NCI-H1417 treated with DMSO at 0.1 percent for 48 hours (cell line): ENCODE results near the gene PRKCZ.
"Not testable (repeated sequence)": the region's sequence is repeated elsewhere in the genome, so short reads cannot be mapped to it uniquely, and the experiment has no call there.

Source experiments
- DNase-seq: peaks from one replicate; lab custom pipeline; 2025; lab: John Stamatoyannopoulos, UW

PRKCZ gene

DNA sequence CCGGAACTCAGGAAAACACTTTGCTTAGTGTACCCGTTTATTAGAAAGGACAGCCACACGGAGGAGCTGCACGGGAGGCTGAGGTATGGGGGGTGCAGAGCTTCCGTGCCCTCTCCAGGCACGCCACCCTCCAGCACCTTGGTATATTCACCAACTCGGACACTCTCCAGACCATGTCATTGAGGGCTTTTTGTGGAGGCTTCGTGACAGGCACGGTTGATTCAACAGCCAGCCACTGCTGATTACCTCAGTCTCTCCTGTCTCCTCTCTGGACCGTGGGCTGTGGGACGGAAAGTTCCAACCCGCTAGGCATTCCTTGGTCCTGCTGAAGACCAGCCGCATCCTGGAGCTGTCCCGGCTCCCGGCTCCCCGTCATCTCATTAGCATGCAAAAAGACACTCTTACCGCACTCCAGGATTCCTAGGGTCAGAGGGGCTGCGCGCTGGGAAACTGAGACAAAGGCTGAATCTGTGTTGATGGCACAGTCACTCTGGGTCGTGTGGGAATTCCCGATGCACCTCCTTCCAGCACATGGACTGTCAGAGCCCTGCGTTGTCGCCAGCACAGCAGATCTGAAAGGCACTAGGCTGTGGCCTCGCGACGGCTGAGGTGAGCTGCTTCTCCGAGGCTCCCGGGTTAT, 65.6 kb downstream of the PRKCZ start:
- DNase-seq, result no peak

GRCh38 chr1:2119886-2120285, 69.7 kb downstream of the PRKCZ start:
- no peak for DNase-seq

- DNase-seq, result no peak
Observed at GRCh38 chr1:2121101-2121691, 71.0 kb downstream of the PRKCZ start.

- not testable (repeated sequence) for DNase-seq
Observed at GRCh38 chr1:2121794-2122193, 71.6 kb downstream of the PRKCZ start.

- no peak for DNase-seq
Observed at GRCh38 chr1:2124446-2125198, 74.4 kb downstream of the PRKCZ start.

GRCh38 chr1:2125350-2126211, 75.4 kb downstream of the PRKCZ start:
- DNase-seq, result no peak

DNA sequence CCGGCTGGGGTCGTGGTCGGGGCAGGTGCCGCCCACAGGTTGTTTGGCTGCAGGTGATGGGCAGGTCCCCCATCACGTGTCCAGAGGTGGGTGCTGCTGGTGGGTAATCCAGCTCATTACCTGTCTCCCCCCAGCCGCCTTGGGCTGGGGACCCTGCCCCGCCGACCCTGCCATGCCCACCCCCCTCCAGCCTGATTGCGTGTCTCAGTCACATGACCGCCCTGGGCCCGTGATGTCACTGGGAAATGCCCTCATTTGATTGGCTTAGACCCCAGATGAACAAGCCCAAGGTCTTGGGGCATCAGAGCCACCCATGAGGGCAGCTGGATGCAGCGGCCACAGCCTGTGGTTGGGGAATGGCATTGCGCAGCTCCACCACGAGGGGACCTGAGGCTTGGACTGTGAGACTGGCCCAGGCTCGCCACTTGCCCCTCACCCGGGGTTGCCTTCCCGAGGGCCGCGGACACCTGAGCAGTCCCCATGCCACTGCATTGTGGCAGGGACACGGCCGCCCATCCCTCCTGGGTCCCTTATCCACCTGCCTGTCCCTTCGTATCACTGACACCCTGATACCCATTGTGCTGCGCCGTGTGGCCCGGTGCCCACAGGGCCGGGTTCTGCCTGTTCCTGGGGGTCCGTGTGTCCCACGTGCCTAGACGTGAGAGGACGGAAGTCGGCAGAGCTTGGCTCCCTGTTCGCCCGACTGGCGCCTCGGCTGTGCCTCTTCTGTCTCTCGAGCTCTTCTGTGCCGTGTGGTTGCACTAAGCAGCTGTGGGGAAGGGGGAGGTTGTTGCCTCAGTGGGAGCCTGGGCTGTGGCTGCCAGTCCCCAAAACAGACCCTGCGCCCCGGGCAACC, 76.3 kb downstream of the PRKCZ start:
- DNase-seq, result no peak

- DNase-seq, result no peak
Observed at GRCh38 chr1:2127187-2128145, 77.3 kb downstream of the PRKCZ start.

DNA sequence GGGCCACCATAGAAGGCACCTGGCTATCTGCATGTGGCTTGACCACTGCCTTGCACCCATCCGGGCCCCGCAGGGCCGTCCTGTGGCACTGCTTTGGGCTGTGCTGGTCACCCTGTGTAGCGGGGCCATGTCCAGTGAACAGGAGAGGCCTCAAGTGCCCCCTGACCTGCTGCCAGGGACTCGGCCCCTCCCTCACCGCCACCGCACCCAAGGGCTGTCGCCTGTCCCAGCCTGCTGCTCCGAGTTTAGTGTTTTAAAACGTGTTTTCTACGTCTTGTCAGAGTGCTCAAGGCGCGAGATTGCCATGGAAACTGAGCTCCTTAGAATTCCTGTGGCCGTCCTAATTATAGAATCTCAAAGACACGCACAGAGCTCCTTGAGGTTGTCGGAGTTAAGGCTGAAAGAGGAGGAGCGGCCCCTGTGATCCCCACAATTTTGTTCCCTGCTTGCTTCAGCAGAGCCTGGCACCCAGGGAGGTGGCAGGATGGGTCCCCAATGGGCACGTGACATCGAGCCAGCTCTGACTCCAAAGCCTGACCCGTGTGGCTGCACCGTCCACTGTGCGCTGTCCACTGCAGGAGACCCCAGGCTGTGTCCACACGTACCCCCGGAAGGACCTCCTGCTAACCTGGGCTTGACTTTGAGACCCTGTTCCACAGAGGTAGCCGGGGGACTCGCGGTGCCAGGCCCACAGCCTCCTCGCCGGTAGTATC, 78.1 kb downstream of the PRKCZ start:
- no peak for DNase-seq

- DNase-seq, result no peak
Observed at GRCh38 chr1:2129256-2129943, 79.2 kb downstream of the PRKCZ start.

DNA sequence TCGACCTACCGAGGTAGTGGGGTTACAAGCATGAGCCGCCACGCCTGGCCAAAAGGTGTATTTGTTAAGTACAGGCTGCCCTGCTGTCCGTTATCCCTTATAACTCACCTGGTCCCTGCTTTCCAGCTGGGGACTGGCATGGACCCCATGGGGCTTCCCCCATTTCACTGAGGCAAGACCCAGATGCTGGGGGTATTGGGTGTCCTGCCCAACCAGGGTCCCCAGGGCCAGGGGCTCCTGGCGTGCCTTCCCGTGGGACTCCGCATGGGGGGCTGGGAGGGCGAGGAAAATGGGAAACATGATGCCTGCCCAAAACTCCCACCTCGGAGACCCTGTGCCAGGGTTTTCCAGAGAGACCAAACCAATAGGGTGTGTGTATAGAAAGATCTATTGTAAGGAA, 79.9 kb downstream of the PRKCZ start:
- no peak for DNase-seq

- DNase-seq, result no peak
Observed at GRCh38 chr1:2130871-2131289, 80.7 kb downstream of the PRKCZ start.

DNA sequence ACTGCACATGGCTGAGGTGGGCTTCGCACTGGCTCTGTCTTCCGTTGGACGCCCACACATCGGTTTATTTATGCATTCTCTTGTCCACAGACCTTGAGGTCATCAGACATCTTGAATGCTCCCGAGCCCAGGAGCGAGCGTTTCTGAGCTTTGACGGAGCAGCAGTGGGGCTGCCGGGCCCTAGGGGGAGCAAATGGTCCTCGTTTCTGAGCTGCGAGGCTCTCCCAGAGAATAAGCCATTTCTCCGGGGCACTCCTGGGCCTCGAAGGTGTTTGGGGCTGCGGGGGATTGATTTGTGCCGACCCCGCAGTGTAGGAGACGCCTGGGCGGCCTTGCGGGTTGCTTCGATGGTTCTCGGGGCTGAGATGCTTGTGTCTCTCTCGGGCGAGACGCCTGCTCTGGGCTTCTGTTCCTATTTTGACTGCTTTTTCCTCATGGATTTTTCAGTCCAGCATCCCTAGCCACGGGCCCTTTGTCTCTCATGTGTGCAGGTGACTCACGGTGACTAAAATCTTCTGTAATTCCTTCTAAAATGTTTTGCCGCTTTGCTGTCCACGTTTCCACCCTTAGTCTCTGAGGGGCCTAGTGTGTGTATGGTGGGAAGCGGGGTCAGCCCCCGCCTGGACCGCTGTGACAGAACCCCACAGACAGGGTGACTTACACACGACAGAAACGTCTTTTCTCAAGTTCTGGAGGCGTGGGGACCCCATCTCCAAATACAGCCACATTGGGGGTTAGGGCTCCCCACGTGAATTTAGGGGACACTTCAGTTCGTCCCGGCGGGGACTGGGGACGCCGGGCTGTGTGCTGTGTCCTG, 82.2 kb downstream of the PRKCZ start:
- DNase-seq, result no peak

DNA sequence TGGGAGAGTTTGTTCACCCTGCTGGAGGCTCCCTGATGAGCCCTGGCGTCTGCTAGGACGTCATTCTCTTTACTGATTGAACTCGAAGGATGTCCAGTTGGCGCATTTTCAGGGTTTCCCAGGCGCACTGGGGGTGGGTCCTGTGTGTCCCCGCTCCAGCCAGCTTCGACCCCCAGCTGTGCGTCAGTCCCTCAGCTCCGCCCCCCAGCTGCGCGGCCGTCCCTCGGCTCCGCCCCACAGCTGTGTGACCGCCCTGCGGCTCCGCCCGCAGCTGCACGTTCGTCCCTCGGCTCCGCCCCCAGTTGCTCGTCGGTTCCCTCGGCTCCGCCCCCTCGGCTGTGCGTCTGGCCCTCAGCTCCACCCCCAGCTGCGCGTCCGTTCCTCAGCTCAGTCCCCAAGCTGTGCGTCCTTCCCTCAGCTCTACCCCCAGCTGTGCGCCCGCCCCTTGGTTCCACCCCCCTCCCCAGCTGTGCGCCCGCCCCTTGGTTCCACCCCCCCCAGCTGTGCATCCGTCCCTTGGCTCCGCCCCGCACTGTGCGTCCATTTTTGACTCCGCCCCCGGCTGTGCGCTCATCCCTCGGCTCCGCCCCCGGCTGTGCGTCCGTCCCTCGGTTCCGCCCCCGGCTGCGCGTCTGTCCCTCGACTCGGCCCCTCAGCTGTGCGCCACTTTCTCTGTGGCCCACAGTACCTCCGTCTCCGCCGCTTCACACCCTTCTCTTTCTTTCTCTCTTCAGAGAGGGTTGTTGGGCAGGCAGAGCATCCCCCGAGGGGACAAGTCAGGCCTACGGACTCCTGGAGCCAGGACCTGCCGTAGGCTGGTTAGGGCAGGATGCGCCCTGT, 83.0 kb downstream of the PRKCZ start:
- DNase-seq, result peak; percentile 83

DNA sequence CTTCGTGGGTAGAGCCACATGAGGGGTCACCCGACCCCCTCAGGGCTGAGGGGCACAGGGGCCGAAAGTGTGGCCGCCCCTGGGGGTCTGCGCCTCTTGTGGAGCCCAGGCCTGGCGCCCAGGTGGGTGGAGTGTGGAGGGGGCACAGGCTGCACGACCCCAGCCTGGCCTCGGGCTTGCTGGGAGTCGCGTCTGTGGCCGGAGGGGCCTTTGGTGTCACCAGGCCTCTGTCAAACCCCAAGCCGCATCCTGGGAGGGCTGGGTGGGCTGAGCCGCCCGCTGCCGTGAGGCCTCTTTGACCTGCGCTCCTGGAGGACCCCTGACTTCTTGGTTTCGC, 83.6 kb downstream of the PRKCZ start:
- DNase-seq, result no peak

GRCh38 chr1:2134266-2134620, 84.0 kb downstream of the PRKCZ start:
- no peak for DNase-seq

GRCh38 chr1:2134621-2135307, 84.6 kb downstream of the PRKCZ start:
- DNase-seq, result no peak
